Measurements from ENCODE around the gene APOLD1. TPM values are rescaled to one million over a fixed set of nuclear protein-coding genes. Genes with fewer than 3 reads are reported as not detected.
"Not testable (repeated sequence)": the region's sequence is repeated elsewhere in the genome, so short reads cannot be mapped to it uniquely, and the experiment has no call there.

APOLD1 gene, protein sequence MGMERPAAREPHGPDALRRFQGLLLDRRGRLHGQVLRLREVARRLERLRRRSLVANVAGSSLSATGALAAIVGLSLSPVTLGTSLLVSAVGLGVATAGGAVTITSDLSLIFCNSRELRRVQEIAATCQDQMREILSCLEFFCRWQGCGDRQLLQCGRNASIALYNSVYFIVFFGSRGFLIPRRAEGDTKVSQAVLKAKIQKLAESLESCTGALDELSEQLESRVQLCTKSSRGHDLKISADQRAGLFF
- 5.1 and 6.4 TPM in 2 replicates for total RNA-seq
- 1.8 TPM for polyA plus RNA-seq (2012)

DNA sequence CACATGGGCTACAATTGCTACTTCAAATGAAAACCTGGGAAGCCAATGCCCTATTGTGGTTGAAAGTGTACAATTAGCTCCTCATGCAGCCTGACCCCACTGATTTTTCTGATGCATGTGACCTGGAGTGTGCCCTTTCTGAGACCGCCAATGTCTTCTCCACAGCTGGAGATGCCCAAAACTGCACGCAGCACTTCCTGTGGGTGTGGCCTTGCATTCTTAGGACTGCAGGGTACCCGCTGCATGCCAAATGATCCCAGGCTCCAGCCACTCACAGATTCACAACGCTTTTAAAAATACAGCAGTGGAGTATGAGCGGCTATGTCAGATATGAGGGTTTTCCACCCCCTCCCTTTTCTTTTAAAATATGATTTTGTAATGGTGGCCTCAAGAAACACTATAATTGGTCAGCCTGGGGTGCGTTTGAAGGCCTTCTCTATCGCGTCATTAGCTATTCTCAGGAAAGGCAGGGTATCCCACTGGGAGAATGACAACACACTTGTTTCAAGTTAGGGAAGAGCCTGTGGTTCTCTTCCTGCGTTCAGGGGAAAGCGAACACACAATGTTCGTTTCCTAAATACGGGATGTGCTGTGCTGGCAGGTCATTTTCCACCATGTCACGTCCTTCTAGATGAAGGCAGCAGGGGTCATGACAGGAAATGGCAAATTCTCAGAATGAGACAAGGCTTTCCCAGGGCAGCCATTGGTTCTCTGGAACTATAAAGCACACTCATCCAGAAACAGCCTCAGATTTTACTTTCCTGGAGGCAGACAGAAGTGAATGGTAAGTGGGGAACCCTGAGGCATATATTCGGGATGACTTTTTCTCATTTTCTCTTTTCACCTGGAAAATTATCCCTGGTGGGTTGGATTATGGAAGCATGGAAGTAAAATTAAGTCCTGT lies at the start of gene APOLD1:
Gene APOLD1, plus strand, starts transcription at position 749 of the 904 bp plus-strand sequence. Its CDS starts 33 bp downstream, at position 782.
- peak; percentile 84 for DNase-seq (ENCODE audit: low read depth)

DNA sequence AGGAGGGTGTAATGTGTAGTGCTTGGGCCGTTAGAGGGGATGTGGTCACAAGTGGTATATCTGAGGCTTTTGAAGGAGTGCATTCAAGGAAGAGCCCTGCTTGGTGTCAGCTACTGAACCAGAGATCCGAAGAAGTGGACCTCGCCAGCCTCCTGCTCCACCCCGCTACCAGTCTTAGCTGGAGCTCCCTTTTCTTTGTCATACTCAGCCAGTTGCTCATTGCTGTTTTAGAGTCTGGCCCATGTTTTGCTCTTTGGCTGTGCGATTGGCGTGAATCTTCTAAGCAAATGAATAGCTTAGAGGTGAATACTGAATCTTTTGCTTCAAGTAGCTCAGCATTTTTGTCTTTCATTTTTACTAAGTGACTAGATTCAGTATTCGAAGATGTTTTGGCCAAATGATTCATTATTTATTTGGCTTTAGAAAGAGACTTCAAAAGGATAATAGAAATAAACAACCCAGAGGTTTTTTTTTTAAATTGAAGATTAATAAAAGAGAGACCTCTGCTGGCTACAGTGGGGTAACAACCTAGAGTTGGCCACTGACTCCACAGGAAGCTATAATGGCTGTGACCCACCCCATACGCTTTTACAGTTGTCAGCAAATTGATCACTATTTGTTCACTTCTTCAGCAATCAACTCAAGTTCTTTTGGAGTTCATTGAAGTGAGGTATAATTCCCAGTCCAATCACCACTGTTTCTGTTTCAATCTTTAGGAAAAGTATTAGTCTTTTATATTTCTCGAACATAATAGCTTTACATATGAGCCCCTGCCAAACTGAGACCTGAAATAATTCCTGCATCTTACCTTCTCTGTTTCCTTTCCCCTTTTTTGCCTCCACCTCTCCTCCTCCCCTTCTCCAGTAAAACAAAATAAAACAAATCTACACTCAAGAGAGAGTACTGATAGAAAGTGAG lies 48.4 kb upstream of the APOLD1 start:
- DNase-seq (ENCODE audit: low read depth) = peak; percentile 79

- DNase-seq (ENCODE audit: low read depth) = not testable (repeated sequence)
Observed at GRCh38 chr12:12738152-12738551, 47.3 kb upstream of the APOLD1 start.

DNA sequence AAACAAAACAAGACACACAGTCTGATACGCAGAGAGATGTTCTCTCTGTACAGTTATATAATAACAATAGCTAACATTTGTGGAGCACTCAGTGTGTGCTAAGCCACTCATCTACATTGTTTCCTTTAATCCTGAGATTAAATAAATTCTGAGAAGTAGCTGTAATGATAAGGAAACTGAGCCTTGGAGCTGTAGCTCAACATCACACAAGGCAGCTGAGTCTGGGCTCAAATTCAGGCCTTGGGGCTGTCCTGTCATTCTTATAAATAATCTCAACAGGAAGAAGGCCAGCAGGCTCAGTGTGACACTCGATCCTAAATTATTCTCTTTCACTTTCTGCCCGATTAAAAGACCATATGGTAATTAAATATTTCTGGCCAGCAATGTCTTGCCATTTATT lies 43.8 kb upstream of the APOLD1 start:
- peak; percentile 56 for DNase-seq (ENCODE audit: low read depth)

- no peak for DNase-seq (ENCODE audit: low read depth)
Observed at GRCh38 chr12:12744546-12745305, 40.7 kb upstream of the APOLD1 start.

GRCh38 chr12:12745576-12746211 lies 39.8 kb upstream of the APOLD1 start:
- peak; percentile 36 for DNase-seq (ENCODE audit: low read depth)

DNA sequence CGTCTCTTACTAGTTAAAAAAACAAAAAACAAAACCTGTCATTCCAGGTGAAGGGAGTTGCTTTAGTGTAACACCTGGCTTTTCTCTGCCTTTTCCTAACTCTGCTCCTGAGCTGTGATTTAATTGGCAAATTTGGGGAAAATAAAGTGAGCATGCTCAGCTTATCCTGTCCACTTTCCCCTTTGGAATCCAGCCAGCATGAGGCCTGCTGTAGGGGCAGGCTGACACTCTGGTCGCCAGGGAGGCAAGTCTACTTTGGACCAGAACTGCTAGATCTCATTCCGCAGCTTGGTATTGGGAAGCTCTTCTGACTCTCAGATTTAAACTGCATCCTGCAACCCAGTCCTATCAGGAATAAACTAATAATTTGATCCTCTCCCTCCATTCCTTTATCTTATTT lies 38.2 kb upstream of the APOLD1 start:
- no peak for DNase-seq (ENCODE audit: low read depth)

- no peak for DNase-seq (ENCODE audit: low read depth)
Observed at GRCh38 chr12:12748044-12748443, 37.4 kb upstream of the APOLD1 start.

GRCh38 chr12:12749433-12749832 lies 36.0 kb upstream of the APOLD1 start:
- DNase-seq (ENCODE audit: low read depth) = no peak

DNA sequence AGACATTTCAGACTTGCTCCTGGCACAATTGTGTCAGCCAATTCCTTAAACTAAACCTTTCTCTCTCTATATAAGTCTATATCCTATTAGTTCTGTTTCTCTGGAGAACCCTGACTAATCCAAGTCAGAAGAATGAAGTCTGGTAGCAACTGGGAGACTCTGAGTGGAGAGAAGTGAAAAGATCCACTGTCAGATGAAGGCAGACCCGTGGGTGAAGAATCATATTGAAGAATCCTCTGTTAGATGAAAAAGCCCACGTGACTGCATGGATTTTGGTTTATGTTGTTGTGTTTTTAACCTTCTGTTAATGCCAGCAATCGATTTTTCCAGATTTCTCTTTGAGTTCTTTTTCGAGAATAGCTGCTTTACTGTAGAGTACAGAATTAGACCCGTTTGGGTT lies 29.5 kb upstream of the APOLD1 start:
- no peak for DNase-seq (ENCODE audit: low read depth)

GRCh38 chr12:12757121-12757520 lies 28.3 kb upstream of the APOLD1 start:
- peak; percentile 47 for DNase-seq (ENCODE audit: low read depth)

GRCh38 chr12:12759234-12759915 lies 26.1 kb upstream of the APOLD1 start:
- DNase-seq (ENCODE audit: low read depth) = no peak

GRCh38 chr12:12764824-12765223 lies 20.6 kb upstream of the APOLD1 start:
- DNase-seq (ENCODE audit: low read depth) = no peak

GRCh38 chr12:12770262-12770661 lies 15.2 kb upstream of the APOLD1 start:
- no peak for DNase-seq (ENCODE audit: low read depth)

- DNase-seq (ENCODE audit: low read depth) = no peak
Observed at GRCh38 chr12:12774791-12775190, 10.7 kb upstream of the APOLD1 start.

GRCh38 chr12:12776261-12776660 lies 9.2 kb upstream of the APOLD1 start:
- no peak for DNase-seq (ENCODE audit: low read depth)

DNA sequence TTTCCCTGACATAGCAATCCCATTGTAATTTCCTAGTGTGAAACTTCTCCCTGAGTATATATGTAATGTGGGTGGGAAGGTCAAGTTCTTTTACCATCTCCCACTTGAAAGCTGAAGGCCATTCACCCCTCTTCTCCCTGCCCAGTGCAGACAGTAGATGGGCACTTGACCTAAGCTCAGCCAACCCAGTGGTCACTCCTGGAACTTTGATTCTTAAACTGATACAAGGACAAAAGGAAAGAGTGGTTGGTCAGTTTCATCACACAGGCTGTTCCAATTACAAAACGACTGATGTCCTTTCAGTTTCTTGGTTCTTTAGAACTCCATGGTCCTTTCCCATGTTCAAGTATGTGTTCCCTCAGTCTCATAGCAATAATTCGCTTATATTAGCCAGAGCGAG lies 8.4 kb upstream of the APOLD1 start:
- DNase-seq (ENCODE audit: low read depth) = no peak

- no peak for DNase-seq (ENCODE audit: low read depth)
Observed at GRCh38 chr12:12779007-12779406, 6.5 kb upstream of the APOLD1 start.

- peak; percentile 71 for DNase-seq (ENCODE audit: low read depth)
Observed at GRCh38 chr12:12779529-12779928, 5.9 kb upstream of the APOLD1 start.

GRCh38 chr12:12784116-12784515 lies 1.3 kb upstream of the APOLD1 start:
- no peak for DNase-seq (ENCODE audit: low read depth)
